Brain microvascular endothelial cell (primary cell): Measurements from ENCODE around the gene LIMS1.
A peak's percentile ranks its signal among the peaks of the same experiment; 100 is the strongest.

Experiments
- DNase-seq: peaks from one replicate; pipeline ENCODE4 v3.0.0-alpha.2; 2020
- H3K27ac ChIP-seq: fragments of 250-450 bp; sonication (Bioruptor Pico); 2 replicates; pipeline ENCODE4 v1.5.1; 2020; ENCODE audit warnings: mild to moderate bottlenecking, moderate library complexity
- H3K27me3 ChIP-seq: fragments of 250-450 bp; sonication (Bioruptor Pico); replicated peaks from 2 replicates; pipeline ENCODE4 v1.5.1; 2020; ENCODE audit warnings: mild to moderate bottlenecking
- H3K36me3 ChIP-seq: fragments of 250-450 bp; sonication (Bioruptor Pico); replicated peaks from 2 replicates; pipeline ENCODE4 v1.5.1; 2020; ENCODE audit warnings: mild to moderate bottlenecking
- H3K4me3 ChIP-seq: 2 replicates; pipeline ENCODE4 v1.5.1; 2011; ENCODE audit warnings: low read depth, mild to moderate bottlenecking, control low read depth, low read length, moderate library complexity
- in situ Hi-C: cut with HindIII; loops from 2 replicates; pipeline ENCODE4 v1.10.0; 2017; ENCODE audit warnings: low sequenced_read_pairs, low pct_ligation_motif_present
- TF ChIP-seq, protein P1 (sequence below): IDR thresholded peaks from 2 replicates; pipeline ENCODE4 v1.5.1; 2011; ENCODE audit warnings: low read depth, mild to moderate bottlenecking, moderate library complexity, low read length, control low read depth, inconsistent platforms; ENCODE audit errors: missing control alignments

The LIMS1 gene

DNA sequence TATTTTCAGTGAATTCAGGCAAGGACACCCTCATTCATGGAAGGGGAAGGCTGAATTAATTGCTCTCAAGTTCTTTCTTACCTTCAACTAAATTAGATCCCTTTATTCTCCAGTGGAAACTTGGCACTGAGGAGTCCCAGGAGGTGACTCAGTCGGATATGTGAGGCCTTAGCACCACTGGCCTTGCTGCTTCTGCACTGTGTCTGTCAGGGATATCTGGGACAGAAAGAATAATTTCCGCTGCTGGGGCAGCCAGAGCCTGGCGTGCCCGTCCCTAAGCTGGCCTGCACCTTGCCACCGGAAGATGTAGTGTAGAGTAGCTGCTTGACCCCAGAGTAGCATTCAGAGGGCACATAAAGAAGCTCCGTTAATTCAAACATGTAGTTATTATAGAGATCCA, 53.4 kb downstream of the LIMS1 start:
- peak; percentile 86 for DNase-seq
- TF ChIP-seq, protein P1, sequence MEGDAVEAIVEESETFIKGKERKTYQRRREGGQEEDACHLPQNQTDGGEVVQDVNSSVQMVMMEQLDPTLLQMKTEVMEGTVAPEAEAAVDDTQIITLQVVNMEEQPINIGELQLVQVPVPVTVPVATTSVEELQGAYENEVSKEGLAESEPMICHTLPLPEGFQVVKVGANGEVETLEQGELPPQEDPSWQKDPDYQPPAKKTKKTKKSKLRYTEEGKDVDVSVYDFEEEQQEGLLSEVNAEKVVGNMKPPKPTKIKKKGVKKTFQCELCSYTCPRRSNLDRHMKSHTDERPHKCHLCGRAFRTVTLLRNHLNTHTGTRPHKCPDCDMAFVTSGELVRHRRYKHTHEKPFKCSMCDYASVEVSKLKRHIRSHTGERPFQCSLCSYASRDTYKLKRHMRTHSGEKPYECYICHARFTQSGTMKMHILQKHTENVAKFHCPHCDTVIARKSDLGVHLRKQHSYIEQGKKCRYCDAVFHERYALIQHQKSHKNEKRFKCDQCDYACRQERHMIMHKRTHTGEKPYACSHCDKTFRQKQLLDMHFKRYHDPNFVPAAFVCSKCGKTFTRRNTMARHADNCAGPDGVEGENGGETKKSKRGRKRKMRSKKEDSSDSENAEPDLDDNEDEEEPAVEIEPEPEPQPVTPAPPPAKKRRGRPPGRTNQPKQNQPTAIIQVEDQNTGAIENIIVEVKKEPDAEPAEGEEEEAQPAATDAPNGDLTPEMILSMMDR, result no peak
- Histone ChIP-seq H3K4me3 (no peak overlapping the region), H3K27ac (peak overlapping the region; percentile 83), H3K27me3 (no peaks in the 10 kb centered on the region), H3K36me3 (no peaks in the 10 kb centered on the region)
- in situ Hi-C loops, result no loop called here

DNA sequence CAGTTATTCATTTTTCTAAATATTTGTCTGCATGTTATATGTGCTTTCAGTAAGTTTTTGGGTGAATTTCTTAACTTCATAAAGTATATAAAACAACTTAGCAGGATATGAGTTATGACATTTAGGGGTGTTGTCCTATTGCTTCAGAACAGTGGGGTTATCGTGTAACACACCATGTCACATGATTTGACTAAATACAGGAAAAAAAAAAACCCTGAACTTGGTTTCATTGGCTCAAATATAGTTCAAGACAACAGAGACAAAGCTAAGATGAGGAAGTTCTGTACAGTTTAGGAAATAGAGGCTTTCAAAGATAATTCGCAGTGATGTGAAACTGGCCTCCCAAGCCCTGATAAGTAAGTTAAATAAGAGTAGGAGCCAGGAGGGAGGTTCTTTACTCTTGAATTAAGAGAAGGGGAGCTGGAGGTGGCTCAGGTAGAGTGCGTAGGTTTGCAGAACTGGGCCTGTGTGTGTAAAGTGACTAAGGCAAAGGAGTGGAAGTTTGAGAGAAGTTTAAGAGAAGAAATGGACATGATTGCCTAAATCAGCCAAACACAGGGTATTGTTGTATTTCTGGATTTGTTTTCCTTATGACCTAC, 53.9 kb downstream of the LIMS1 start:
- Histone ChIP-seq H3K4me3 (no peak overlapping the region), H3K27me3 (no peaks in the 10 kb centered on the region), H3K27ac (peak overlapping the region; percentile 83), H3K36me3 (no peaks in the 10 kb centered on the region)
- TF ChIP-seq, protein P1, result no peak
- DNase-seq, result no peak
- in situ Hi-C loops, result no loop called here

DNA sequence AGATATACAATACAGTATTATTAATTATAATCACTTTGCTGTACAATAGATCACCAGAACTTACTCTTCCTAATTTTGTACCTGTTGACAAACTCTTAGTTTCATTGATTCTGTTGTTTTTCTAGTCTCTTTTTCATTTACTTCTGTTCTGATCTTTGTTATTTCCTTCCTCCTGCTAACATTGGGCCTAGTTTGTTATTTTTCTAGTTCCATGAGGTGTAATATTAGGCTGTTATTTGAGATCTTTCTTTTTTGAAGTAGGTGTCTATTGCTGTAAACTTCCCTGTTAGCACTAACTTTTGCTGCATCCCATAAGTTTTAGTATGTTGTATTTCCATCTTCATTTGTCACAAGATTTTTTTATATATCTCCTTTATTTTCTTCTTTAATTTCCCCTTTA, 55.1 kb downstream of the LIMS1 start:
- Histone ChIP-seq H3K36me3 (no peaks in the 10 kb centered on the region), H3K27ac (peak overlapping the region; percentile 83), H3K27me3 (no peaks in the 10 kb centered on the region), H3K4me3 (no peak overlapping the region)
- in situ Hi-C loops, result no loop called here
- no peak for DNase-seq
- TF ChIP-seq, protein P1, result no peak

DNA sequence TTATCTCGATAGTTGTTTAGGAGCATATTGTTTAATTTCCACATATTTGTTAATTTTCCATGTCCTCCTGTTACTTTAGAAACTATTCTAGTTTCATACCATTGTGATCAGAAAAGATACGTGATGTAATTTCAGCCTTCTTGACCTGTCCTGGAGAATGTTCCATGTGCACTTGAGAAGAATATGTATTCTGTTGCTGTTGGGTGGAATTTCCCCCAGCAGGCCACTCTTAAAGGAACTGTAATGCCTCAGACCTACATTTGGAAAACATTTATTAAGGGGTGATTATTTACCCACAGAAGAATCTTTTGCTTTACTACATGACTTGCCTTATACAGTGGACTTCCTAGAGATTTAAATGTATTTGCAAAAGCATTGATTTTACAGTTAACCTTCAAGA, 55.5 kb downstream of the LIMS1 start:
- H3K27ac ChIP-seq, result peak overlapping the region; percentile 83
- TF ChIP-seq, protein P1, result no peak
- no peak for DNase-seq
- H3K36me3 ChIP-seq, result no peaks in the 10 kb centered on the region
- H3K27me3 ChIP-seq, result no peaks in the 10 kb centered on the region
- in situ Hi-C loops, result no loop called here
- H3K4me3 ChIP-seq, result no peak overlapping the region

DNA sequence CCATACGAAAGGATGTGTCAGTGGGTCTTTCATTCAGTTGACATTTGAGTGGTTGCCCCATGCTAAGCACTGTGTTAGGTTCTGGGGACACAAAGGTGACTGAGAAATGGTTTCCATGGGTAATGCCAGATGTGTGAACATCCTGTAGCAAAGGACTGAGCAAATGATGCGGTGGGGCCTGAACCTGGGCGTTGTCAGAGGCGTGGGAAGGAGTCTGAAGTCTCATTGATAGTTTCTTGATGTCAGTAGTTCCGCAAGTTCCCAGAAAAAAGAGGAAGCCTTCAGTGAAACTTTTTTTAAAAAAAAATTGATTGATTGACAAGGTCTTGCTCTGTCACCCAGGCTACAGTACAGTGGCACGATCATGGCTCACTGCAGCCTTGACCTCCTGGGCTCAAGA, 56.9 kb downstream of the LIMS1 start:
- H3K4me3 ChIP-seq, result no peak overlapping the region

More for the DNA sequence above, 56.9 kb downstream of the LIMS1 start:
- in situ Hi-C loops, result no loop called here
- no peak for DNase-seq
- Histone ChIP-seq H3K36me3 (no peaks in the 10 kb centered on the region), H3K27me3 (no peaks in the 10 kb centered on the region), H3K27ac (no peak overlapping the region)
- TF ChIP-seq, protein P1, result no peak
